Effector CD4-positive, alpha-beta T cell (primary cell): ENCODE data around the gene FAM174A.
"Not testable (repeated sequence)": the region's sequence is repeated elsewhere in the genome, so short reads cannot be mapped to it uniquely, and the experiment has no call there.

ENCODE experiments used
- DNase-seq: peaks from one replicate; pipeline ENCODE4 v3.0.0-alpha.2; 2020

Gene FAM174A

DNA sequence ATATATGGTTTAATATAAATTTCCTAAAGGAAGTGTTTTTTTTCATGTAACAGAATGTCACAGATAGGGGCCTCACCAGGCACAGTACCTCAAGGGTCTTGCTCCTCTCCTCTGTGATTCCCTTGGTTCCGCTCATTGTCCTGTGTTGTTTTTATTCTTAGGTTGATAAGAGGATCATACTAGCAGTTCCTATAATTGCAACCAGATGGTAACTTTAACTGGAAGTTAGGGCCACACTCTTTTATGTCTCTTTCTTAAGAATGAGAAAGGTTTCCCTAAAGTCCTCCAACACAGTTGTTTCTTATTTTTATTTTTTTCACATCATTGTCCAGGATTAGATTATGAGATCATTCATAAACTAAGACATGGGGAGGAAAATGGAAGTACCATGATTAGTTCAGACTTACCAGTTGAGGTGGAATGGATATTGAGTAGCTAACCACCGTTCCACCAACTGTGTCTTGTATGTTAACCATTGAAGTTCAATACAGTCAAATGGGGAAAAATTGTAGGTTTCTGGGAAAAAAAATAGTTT is 41.1 kb downstream of the FAM174A start:
- DNase-seq, result no peak

DNA sequence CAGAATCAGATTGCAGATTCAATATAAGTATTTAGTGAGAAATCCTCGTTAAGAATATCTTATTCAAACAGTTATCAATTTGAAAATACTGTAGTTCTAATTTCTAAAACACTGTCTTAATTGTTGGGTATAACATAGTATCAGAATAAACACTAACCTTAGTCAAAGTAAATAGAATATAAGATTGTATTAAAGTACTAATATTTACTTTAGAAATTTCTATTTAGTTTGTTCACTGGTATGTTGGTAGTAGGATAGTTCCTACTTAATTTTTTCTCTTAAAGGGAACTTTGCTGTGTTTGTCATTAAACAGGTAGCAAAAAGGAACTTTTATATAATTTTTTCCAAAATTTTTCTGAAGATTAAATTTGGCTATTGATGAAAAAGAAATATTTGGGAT is 42.3 kb downstream of the FAM174A start:
- no peak for DNase-seq

DNA sequence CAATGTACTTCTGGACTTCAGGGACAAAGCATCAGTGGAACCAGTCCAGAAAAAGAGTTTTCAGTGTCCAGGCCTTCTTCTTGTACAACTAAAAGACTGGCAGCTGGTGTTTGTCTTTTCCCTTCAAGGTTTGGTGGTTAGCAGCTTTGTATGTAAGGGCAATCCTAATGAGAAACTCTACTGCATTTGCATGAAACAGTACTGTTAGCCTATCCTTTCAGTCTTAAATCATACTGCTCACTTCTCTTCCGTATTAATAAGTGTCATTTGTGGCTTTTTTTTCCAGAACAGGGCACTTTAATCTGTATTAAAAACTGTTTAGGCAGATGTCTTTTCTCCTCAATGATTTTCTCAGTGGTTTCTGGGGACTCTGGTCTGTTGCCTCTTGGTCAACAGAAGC is 48.9 kb downstream of the FAM174A start:
- DNase-seq, result no peak

DNA sequence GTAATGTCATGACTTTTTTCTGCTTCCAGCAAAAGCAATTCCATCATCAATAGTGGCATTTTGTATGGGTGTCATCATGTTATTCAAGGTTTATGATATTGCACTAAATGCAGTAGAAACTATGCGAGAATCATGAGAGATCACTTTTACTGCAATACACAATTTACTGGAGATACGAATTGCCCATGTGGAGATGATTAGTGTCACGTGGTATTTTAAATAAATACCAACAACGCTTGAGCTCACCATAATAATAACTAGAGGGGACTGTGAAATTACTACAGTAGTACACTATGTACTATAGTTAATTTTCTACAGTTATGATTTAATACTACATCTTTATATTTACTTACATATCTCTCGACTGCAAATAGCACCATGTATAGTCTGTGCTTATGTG is 49.7 kb downstream of the FAM174A start:
- no peak for DNase-seq

DNA sequence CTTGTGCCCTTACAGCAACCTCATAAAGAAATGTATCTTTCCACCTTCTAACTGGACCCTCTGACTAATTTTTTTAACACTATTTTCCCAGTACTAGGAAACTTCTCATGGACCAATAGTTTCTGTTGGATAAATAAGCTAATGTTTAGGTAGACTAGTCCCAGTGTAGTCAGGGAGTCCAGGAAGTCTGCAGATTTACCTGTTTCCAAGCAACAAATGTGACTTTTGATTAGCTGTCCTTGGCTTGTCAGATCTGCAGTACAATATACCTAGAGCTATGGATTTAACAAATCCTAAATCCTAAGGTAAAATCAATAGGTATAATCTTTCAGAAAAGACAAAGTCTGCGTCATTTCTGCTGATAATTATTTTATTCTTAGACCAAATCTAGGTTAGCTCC is 55.7 kb downstream of the FAM174A start:
- no peak for DNase-seq

DNA sequence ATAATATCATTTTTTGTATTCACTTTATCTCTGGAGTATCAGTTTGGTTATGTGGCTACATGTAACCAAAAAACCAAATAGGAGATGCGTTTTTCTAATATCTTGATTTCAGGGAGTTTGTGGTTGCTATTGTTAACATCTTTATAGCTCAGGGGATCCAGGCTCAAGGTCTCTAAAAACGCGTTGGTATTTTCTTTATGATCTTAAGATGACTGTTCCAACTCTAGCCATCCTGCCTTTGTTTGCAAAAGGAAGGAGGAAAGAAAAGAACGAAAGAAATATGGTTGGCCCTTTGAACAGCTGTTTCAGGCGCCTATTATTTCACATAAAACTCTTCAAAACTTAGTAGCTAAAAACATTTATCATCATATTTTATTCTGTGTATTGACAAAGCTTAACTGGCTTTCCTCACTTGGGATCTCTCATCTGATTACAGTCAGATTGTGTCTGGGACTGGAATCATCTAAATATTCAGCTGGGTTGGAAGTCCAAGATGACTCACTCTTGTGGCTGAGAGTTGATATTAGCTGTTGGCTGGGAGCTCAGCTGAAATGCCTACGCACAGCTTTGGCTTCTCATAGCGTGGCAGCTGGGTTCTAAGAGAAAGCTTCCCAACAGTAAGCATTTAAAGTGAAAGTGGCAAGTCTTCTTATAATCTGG is 60.1 kb downstream of the FAM174A start:
- no peak for DNase-seq

DNA sequence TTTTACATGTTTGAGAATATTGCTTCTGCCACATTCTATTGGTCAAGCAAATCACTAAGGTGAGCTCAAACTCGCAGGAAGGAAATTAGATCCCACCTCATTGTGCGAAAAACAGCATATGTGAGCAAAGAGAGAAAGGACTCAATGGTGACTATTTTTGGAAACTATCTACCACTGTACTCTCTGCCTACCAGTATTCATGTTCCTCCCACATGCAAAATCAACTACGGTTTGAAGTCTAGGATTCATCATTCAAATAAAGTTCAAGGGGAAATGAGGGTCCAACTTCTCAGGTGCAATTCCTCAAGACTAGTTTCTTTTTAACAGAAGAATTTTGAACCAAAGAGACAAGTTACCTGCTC is 60.6 kb downstream of the FAM174A start:
- DNase-seq, result no peak

DNA sequence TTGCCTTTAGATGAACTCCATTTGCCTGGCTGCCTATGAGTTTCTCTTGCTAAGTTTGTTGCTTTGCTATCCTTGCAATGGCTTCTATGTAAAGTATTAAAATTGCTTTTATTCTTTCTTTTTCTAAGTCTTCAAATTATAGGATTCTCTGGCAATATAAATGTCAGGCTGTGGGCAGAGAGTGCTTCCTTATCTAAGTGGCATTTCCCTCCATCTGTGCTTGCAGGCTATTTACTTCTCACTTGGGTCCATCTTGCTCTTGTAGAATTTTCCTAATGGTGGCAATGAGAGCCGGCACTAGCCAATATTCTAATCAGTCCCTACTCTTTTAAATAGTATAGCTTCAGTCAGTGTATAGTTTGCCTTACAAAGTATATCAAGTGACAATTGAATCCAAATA is 63.3 kb downstream of the FAM174A start:
- no peak for DNase-seq

DNA sequence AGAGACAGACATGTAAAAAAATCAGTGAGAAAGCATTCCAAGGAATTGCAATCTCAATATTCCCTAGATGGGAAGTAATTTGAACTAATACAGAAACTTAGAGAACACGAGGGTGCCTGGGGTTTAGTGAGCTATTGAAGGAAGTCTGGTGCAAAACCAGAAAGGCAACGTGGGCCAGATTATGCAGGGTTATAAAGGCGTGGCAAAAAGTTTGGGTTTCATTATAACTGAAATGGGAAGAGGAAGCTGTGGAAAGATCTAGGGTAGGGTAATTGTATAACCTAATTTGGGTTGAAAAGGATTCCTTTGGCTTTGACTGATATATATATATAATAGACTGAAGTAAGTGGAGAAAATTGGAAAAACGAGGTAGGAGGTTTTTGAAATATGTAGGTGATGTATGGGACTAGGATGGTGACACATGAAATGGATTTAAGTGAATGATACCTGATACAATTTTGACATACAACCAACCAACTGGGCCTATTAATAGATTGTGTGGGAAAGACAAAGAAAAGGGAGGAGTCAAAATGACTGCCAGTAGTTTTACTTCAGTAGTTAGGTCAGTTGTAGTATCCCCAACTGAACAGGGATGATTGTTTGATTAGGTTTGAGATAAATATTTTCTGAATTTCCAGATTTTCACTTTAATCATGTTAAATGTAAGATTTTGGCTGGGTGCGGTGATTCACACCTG is 65.3 kb downstream of the FAM174A start:
- DNase-seq, result no peak

DNA sequence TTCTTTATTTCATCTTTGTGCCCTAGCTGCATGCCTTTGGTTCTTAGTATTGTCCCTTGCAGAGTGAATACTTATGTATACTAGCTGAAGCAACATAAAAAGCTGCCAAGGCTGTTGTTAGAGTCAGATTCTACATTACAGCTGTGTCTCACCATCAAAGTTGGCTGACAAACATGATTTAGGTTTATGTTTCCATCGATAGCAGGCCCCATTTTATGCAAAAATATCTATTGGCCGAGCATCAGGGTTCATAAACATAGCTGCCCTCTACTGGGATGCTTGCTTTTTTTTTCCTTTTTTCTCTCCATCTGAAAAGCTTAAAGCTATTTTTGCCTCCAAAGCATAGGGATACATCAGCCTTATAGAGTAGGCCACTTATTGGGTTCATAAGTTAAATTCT is 68.0 kb downstream of the FAM174A start:
- DNase-seq, result no peak

DNA sequence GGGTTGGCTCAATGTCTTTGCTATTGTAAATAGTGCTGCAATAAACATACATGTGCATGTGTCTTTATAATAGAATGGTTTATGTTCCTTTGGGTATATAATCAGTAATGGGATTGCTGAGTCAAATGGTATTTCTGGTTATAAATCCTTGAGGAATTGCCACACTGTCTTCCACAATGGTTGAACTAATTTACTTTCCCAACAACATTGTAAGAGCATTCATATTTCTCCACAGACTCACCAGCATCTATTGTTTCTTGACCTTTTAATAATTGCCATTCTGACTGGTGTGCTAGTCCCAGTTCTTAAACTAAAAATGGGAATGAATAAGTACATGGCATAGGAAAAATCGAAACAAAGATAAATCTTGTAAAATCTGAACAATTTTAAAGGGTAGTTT is 68.8 kb downstream of the FAM174A start:
- not testable (repeated sequence) for DNase-seq

DNA sequence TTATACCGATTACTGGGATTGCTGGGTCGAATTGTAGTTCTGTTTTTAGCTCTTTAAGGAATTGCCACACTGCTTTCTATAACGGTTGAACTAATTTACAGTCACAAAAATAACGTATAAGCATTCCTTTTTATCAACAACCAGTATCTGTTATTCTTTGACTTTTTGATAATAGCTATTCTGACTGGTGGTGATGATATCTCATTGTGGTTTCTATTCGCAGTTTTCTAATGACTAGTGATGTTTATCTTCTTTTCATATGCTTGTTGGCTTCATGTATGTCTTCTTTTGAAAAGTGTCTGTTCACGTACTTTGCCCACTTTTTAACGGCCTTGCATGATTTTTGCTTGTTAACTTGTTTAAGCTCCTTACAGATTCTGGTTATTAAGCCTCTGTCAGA is 74.4 kb downstream of the FAM174A start:
- DNase-seq, result no peak

DNA sequence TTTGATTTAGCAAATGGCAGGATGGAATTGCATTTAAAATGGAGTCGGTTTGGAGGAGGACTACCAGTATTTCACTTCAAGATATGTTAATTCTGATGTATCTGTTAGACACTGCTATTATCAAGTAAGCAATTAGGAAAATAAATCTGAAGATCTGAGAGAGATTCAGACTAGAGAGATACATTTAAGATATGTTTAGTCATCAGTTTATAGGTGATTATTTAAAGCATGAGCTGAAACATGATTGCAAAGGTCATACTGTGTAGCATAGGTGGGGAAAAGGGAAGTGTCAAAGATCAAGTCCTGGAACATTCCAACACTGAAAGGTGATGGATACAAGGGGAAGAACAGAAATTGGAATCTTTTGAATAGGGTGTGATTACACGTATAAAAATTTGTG is 79.1 kb downstream of the FAM174A start:
- no peak for DNase-seq

DNA sequence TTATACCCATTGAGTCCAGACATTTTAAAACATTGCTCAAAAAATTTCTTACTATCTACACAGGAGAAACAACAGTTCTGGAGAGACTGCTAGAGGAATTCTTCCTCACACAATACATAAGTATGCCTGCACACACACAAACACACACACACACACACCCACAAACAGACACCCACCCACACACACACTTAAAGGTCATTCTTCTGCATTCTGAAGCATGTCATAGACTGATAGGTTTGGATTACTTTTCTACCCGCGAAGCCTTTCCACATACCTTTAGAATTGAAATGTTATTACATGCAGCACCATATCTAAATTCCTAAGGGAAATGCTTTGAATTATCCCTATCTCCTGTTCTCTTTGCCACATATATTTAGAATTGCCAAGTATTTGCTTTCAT is 80.2 kb downstream of the FAM174A start:
- no peak for DNase-seq

DNA sequence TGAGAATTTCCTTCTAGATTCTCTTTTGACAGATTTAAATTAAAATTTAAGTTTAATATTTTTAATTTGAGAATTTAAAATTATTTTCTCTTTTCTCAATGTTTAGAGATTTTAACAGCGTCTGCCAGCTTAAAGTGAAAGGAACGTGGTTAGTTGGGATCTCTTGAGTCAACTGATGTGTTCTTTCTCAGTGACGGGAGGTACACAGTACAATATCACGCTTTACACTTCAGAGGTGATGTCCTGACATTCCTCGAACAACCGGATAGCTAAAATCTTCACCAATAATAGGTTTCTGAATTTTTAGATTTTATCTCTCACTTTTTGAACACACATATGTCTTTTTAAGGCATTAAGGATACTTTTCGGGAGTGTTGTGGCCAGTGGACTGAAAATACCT is 81.1 kb downstream of the FAM174A start:
- DNase-seq, result no peak

DNA sequence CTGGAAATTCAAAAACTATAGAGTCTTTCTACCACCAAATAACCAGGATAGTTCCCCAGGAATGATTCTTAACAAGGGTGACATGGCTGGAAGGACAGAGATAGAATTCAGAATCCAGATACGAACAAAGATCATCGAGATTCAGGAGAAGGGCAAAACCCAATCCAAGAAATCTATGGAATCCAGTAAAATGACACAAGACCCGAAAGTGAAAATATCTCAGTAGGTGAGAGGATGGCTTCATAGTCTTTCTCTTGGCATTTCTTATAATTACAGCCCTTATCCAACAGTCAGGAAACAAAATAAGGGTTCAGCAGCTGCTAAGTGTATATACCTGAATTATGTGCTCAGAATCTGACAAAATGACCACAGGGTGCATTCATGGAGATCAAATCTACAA is 81.8 kb downstream of the FAM174A start:
- DNase-seq, result no peak

DNA sequence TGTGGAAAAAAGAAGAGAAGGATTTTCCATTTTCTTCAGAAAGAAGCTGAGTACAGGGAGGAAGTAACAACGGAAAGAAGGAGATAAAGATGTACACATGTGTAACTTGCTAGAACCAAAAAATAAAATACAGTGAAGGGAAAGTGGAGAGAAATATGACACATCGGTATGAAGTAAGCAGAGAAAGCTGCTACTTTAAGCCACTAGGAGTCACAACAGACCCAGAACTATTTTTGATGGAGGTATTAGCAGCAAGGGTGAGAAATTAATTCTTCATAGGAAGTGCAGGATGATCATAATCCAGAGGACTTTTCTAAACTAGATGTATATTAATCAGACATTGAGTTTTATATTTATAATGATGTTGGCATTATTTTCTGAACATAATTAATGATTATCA is 88.5 kb downstream of the FAM174A start:
- DNase-seq, result no peak

DNA sequence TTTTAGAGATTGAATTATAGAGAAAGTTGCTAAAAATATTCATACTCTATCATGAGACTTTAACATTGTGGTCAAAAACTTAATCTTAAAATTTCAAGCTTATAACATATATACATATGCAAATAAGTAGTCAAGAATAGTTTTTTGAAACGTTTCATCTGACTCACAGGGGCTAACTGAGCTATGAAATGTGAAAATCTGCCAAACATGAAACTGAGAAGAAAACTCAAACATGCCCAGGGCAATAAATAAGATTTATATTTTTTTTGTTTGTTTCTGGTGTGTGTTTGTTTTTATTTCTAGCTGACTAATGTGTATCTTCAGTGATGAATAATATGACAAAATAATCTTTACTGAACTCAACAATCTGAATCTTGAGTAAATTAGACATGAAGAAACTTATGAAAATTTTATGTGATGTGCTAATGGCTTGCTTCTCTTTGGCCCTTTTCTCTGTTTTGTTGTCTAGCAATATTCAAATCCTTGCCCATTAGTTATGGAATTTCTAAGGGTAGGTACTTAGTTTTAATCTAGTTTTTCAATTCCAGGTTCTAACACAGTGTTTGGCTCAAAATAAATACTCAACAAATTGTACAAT is 99.9 kb downstream of the FAM174A start:
- DNase-seq, result no peak
